T-helper 1 cell treated with Interleukin-12 subunit alpha and Interleukin-12 subunit beta and Interleukin-4 antibody, amounts not matched to agents 30 ng/mL and 1 ng/mL, for 36 hours (primary cell): ENCODE results near the gene KCNN4. TPM values are rescaled to one million over a fixed set of nuclear protein-coding genes. Genes with fewer than 3 reads are reported as not detected.

Experiments used
- intact Hi-C: fragments of 100-400 bp; cut with micrococcal nuclease; formaldehyde crosslinking; loops from one replicate; pipeline ENCODE4 v1.15.1; 2024
- total RNA-seq: library from RNA; stranded (reverse); gene quantifications from 2 replicates; pipeline ENCODE4 v1.2.3, GENCODE V29; 2022

KCNN4 gene
- total RNA-seq, 1 donor from 2014 or later = 87.8 TPM

- intact Hi-C loops = no loop called here
Measured at GRCh38 chr19:43799502-43800142, 18.8 kb upstream of the KCNN4 start.

DNA sequence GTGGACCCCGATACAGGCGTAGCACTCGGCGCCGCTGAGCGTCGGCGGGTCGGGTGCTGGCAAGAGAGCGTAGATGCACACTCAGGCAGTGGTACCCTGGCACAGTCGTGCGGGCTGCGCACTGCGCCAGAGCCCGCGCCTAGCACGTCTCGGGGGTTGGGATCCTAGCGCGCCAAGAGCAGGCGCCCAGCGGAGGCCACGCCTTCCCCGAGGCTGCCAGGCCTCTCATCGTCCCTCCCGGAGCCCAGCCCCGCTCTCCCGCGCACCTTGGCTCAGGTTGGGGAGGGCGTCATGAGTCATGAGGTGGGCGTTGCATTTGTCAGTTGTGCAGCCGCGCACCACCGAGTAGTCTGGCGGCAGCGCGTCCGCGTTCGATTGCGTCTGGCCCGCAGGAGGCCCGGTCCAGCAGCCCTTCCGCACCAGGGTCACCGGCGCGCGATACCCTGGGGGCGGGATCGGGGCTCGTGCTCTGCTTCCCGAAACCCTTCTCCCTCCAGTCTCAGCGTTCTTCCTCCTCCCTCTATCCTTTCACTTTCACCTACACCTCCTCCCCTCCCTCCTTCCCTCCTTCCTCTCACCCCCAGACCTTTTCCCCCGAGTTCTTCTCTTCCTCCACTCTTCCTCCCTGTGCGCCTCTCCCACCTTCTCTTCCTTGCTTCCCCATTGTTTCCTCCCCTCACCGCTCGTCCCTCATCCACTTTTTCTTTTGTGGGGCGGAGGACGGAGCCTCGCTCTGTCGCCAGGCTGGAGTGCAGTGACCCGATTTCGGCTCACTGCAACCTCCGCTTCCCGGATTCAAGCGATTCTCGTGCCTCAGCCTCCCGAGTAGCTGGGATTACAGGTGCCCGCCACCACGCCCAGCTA, 18.0 kb upstream of the KCNN4 start:
- intact Hi-C loops = loop anchor here (1.0 kb wide), 1 partner anchor 12 kb away; no protein-coding TSS in a partner anchor

DNA sequence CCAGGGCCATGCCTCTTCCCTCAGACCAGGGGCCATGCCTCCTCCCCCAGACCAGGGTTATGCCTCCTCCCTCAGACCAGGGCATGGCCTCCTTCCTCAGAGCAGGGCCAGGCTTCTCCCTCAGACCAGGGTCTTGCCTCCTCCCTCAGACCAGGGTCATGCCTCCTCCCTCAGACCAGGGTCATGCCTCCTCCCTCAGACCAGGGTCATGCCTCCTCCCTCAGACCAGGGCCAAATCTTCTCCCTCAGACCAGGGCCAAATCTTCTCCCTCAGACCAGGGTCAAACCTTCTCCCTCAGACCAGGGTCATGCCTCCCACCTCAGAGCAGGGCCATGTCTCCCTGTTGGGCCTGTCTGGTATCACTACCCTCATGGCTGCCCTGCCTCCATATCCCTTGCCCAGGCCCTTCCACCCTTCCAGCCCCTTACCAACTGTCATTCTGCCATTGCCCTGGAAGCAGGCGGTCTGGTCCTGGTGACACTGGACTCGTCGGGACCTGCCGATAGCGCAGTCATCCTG, 17.3 kb upstream of the KCNN4 start:
- intact Hi-C loops = loop anchor here (1.0 kb wide), 1 partner anchor 12 kb away; no protein-coding TSS in a partner anchor

- intact Hi-C loops = no loop called here
Measured at GRCh38 chr19:43797556-43797955, 16.8 kb upstream of the KCNN4 start.

DNA sequence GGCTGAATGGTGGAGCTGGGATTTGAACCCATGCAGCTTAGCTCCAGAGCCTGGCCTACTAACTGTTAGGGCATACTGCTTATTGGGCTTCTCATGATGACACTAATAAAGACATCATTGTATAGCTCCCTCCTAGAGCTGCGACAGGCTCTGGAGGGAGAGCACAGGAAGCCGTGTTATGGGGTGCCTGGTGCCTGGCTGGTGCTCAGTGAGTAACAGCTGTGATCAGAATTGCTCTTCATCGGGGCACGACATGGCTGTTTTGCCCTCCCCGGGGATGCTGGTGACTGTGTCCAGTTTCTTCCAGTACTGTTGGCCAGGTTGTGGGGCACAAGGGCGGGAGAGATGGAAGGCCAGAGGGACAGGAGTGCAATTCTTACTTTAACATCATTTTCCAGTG, 16.3 kb upstream of the KCNN4 start:
- intact Hi-C loops = no loop called here

- intact Hi-C loops = no loop called here
Measured at GRCh38 chr19:43790587-43790986, 9.8 kb upstream of the KCNN4 start.

DNA sequence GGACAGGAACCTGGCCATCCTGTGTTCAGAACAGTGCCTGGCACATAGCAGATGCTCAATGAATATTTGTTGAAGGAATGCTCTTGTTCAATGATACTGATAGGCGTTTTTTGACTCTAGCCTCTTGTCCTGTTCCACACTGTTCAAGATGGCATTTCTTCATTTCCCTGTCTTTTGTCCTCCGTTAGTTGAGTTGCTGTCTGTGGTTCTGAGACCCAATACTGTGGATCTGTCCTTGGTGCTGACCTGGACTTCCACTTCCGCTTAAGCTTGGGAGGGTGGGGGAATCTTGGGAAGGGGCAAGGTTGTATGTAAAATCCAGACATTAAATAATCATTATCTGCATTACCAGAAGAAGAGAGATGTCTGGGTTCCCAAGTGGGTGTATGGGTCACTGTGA, 8.3 kb upstream of the KCNN4 start:
- intact Hi-C loops = loop anchor here (10.0 kb wide), 2 partner anchors 254 to 354 kb away; partner anchors contain the start of gene ZNF575

DNA sequence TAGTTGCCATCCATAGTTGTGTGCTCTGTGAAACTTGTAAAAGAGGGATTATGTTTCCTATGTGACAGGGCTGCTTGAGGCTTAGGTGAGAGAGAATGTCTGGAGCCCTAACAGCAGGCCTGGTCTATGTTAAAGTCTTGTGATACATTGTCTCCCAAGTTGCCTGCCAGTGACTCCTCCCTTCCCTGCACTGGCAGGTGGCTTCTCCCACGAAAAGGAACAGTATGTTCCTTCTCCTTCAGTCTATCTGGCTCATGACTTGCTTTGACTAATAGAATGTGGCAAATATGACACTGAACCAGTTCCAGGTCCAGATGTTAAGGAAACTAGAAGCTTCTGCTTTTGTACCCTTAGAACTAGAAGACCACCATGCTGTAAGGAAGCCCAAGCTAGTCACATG, 5.9 kb upstream of the KCNN4 start:
- intact Hi-C loops = loop anchor here (10.0 kb wide), 2 partner anchors 252 to 352 kb away; partner anchors contain the start of gene ZNF575

GRCh38 chr19:43784981-43785808, 4.4 kb upstream of the KCNN4 start:
- intact Hi-C loops = loop anchor here (1.0 to 10.0 kb wide), 8 partner anchors 20 to 350 kb away; partner anchors contain the start of genes IRGQ, ZNF575 and ZNF576

GRCh38 chr19:43784241-43784980, 3.6 kb upstream of the KCNN4 start:
- intact Hi-C loops = loop anchor here (2.0 to 10.0 kb wide), 4 partner anchors 188 to 350 kb away; partner anchors contain the start of genes IRGQ, ZNF575 and ZNF576

GRCh38 chr19:43783636-43784035, 2.9 kb upstream of the KCNN4 start:
- intact Hi-C loops = loop anchor here (2.0 to 10.0 kb wide), 4 partner anchors 187 to 349 kb away; partner anchors contain the start of genes IRGQ, ZNF575 and ZNF576

DNA sequence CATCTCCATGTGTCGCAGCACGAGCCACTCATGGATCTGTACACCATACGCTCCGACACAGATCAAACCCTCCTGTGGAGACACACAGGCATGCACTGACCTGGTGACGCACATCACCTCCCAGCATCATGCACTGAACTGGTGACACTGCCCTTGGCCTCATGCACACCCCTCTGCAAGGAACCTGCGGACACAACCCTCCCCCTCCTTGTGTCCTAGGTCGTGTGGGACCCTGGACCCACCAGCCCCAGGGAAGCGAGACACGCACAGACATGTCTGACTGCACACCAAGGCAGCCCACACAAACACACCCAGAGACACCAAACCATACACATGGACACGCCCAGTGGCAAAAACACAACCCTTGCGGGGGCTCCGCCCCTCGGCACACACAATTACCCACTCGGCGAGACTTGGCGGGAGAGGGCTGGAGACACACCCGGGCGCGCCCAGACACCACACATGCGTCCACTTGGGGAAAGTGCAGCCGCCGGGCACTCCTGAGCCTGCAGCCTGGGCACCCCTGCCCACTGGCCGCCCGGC, 2.0 kb upstream of the KCNN4 start:
- intact Hi-C loops = loop anchor here (5.0 to 10.0 kb wide), 3 partner anchors 248 to 348 kb away; partner anchors contain the start of gene ZNF575

- intact Hi-C loops = loop anchor here (5.0 to 10.0 kb wide), 3 partner anchors 247 to 347 kb away; partner anchors contain the start of gene ZNF575
Measured at GRCh38 chr19:43782311-43782660, 1.5 kb upstream of the KCNN4 start.

GRCh38 chr19:43781630-43782310, 997 bp upstream of the KCNN4 start:
- intact Hi-C loops = loop anchor here (1.0 to 10.0 kb wide), 5 partner anchors 27 to 347 kb away; partner anchors contain the start of genes SMG9 and ZNF575

DNA sequence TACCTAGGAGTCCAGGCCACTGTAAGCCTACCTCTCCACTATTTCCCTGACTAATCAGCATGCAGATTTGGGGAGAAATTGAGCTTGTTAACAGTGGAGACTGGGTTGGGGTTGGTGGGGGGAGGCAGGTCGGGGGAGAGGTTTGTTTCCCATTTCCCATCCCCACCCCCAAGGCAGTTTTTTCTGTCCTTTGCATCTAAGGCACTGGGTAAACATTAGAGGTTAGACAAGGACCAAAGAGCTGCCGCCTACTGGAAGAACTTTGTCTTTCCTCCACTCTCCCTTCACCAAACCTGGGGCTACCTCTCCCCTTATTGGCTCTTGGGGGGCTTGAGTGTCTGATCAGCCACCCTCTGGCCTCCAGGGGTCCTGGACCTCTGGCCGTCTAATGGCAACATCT, 953 bp downstream of the KCNN4 start:
- intact Hi-C loops = loop anchor here (1.0 to 10.0 kb wide), 5 partner anchors 15 to 345 kb away; partner anchors contain the start of gene ZNF575

DNA sequence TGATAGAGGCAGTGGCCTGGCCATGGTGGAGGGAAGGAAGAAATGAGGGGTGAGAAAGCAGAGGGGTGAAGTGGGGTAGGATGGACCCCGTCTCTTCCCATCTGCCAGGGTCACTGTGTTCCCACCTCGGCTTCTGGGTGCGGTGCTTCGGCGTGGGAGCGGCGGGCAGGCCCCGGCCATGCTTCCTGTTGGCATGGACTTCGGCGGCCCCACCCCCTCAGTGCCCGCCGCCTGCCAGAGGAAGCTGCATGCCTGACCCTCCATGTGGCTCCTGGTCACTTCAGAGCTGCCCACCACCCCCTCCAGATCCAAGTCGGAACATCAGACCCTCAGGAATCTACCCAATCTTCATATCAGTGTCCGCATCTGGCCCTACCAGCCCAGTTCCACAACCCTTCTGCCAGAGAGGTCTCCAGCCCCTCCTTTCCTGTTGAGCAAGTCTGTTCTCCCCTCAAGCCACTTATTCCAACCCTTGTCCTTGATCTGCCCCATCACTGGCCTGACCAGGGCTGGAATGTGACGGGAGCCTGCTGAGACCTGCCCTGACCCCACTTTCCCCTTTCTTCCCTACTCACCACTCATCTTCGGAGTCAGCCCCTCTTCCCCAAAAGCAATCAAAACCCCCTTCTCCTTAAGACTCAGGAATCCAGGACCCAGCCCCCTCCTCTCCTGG, 1.5 kb downstream of the KCNN4 start:
- intact Hi-C loops = no loop called here

- intact Hi-C loops = no loop called here
Measured at GRCh38 chr19:43778651-43779050, 2.1 kb downstream of the KCNN4 start.

GRCh38 chr19:43777163-43777695, 3.5 kb downstream of the KCNN4 start:
- intact Hi-C loops = no loop called here
